ENCODE data around the gene HPRT1. TPM values are rescaled to one million over a fixed set of nuclear protein-coding genes. Genes with fewer than 3 reads are reported as not detected.

Gene HPRT1
- total RNA-seq = 15.9 and 43.2 TPM in 2 replicates

DNA sequence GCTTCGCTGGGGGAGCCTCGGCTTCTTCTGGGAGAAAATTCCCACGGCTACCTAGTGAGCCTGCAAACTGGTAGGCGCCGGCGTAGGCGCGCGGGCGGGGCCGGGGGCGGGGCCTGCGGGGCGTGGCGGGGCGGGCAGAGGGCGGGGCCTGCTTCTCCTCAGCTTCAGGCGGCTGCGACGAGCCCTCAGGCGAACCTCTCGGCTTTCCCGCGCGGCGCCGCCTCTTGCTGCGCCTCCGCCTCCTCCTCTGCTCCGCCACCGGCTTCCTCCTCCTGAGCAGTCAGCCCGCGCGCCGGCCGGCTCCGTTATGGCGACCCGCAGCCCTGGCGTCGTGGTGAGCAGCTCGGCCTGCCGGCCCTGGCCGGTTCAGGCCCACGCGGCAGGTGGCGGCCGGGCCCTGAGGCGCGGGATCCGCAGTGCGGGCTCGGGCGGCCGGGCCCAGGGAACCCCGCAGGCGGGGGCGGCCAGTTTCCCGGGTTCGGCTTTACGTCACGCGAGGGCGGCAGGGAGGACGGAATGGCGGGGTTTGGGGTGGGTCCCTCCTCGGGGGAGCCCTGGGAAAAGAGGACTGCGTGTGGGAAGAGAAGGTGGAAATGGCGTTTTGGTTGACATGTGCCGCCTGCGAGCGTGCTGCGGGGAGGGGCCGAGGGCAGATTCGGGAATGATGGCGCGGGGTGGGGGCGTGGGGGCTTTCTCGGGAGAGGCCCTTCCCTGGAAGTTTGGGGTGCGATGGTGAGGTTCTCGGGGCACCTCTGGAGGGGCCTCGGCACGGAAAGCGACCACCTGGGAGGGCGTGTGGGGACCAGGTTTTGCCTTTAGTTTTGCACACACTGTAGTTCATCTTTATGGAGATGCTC, at the start of gene HPRT1:
HPRT1 (plus strand) TSS at position 161 of the 857 bp plus-strand sequence; CDS start at position 308, 147 bp downstream.

Other genes starting within 250 kb of the HPRT1 start
- gene CCDC160, start 223.0 kb upstream of the HPRT1 start, total RNA-seq = 0.15 TPM in 1 of 2 replicates, not detected in the other
- 20.2 and 31.0 TPM in 2 replicates for gene PHF6, start 86.9 kb upstream of the HPRT1 start, total RNA-seq
- gene PLAC1, start 198.3 kb downstream of the HPRT1 start, total RNA-seq = 0.29 and 2.2 TPM in 2 replicates